Type B pancreatic cell (in vitro differentiated cells): ENCODE results near the gene LYL1. TPM values are rescaled to one million over a fixed set of nuclear protein-coding genes. Genes with fewer than 3 reads are reported as not detected.

Experiments
- DNase-seq: peaks from one replicate; pipeline ENCODE4 v3.0.0; 2021; ENCODE audit warnings: mixed read lengths; ENCODE audit not compliant: unreplicated experiment; ENCODE audit errors: extremely low spot score
- H3K27ac Mint-ChIP-seq: 2 replicates; pipeline ENCODE4 v1.8.0; 2021; ENCODE audit warnings: mild to moderate bottlenecking, mixed read lengths
- H3K27me3 Mint-ChIP-seq: 2 replicates; pipeline ENCODE4 v1.8.0; 2021; ENCODE audit warnings: mixed read lengths
- H3K36me3 Mint-ChIP-seq: 2 replicates; pipeline ENCODE4 v1.8.0; 2021; ENCODE audit warnings: mixed read lengths
- H3K4me1 Mint-ChIP-seq: one replicate; pipeline ENCODE4 v1.8.0; 2021; ENCODE audit warnings: mixed read lengths; ENCODE audit not compliant: unreplicated experiment
- H3K4me3 Mint-ChIP-seq: 2 replicates; pipeline ENCODE4 v1.8.0; 2021; ENCODE audit warnings: mild to moderate bottlenecking, mixed read lengths
- H3K9me3 Mint-ChIP-seq: 2 replicates; pipeline ENCODE4 v1.8.0; 2021; ENCODE audit warnings: mixed read lengths
- total RNA-seq: library from RNA; stranded (reverse); gene quantifications from 2 replicates; pipeline ENCODE4 v1.2.1, GENCODE V29; 2021; ENCODE audit warnings: low replicate concordance
- TF ChIP-seq, protein P1 (sequence below): fragments of 200-600 bp; sonication (generic); conservative IDR thresholded peaks from 2 replicates; pipeline ENCODE4 v1.5.0; 2021; ENCODE audit warnings: antibody characterized with exemption, mild to moderate bottlenecking

LYL1 gene
- total RNA-seq, 1 donor from 2014 or later = 0.19 TPM

DNA sequence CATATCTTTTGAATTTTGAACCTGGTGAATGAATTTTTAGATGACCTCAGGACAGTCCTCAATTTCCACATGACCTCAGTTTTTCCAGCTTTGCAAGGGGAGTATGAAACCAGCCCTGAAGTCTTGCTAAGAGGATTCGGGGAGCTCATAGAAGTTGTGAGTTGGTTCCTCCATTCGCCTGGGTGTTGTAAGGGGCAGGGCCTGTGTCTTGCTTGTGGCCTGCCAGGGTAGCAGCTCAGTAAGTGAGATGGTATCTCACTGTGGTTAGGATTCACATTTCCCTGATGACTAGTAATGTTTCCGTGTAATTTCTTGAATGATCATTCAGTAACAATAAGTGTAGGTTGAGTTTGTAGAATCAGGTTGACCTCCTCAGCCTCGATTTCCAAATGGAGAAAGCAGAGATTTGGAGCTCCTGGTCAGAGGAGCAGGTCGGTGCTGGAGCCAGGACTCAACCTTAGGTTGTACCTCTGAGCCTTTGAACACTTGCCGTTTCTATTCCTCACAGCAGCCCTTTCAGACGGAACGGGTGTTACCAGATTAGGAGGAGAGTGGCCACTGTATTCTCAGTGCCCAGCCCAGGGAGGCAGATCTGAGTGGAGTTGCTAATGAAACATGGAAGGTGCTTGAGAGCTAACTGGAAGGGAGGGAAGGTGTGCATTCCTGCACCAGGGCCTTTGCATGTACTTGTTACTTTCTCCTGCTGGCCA, 30.0 kb upstream of the LYL1 start:
- H3K4me1 Mint-ChIP-seq = peaks cover 17% of the 10 kb centered on the region
- H3K4me3 Mint-ChIP-seq = no peak overlapping the region
- no peak for DNase-seq
- H3K36me3 Mint-ChIP-seq = peaks cover 8% of the 10 kb centered on the region
- TF ChIP-seq, protein P1, sequence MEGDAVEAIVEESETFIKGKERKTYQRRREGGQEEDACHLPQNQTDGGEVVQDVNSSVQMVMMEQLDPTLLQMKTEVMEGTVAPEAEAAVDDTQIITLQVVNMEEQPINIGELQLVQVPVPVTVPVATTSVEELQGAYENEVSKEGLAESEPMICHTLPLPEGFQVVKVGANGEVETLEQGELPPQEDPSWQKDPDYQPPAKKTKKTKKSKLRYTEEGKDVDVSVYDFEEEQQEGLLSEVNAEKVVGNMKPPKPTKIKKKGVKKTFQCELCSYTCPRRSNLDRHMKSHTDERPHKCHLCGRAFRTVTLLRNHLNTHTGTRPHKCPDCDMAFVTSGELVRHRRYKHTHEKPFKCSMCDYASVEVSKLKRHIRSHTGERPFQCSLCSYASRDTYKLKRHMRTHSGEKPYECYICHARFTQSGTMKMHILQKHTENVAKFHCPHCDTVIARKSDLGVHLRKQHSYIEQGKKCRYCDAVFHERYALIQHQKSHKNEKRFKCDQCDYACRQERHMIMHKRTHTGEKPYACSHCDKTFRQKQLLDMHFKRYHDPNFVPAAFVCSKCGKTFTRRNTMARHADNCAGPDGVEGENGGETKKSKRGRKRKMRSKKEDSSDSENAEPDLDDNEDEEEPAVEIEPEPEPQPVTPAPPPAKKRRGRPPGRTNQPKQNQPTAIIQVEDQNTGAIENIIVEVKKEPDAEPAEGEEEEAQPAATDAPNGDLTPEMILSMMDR = no peak
- no peaks in the 10 kb centered on the region for H3K9me3 Mint-ChIP-seq
- no peaks in the 10 kb centered on the region for H3K27me3 Mint-ChIP-seq
- H3K27ac Mint-ChIP-seq = peak overlapping the region; percentile 5

DNA sequence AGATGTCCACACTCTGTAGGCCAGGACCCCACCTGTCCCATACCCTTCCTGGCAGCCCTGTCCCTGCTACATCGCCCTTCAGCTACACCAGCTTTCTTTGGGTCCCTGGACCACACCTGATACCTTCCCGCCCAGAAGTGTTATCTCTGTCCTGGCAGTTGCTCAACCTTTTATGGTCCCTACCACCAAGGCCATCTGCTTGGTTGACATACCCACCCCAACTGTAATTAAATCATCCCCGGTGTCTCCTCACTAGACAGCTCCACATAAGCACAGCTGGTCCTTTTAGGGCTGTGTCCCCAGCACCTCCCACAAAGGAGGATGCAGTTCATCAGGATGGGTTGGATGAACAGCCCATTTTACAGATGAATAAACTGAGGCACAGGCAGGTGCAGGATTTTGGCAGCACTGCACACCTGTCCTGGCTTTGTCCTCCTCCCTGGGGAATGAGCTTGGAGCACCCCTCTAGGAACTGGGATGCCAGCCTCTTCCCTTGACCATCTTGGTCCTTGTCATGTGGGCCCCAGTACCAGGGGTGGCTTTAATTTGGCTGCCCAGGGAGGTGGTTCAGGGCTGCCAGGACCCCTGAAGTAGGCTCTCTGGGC, 28.3 kb upstream of the LYL1 start:
- Mint-ChIP-seq H3K36me3 (peaks cover 8% of the 10 kb centered on the region), H3K4me3 (no peak overlapping the region), H3K27me3 (no peaks in the 10 kb centered on the region), H3K9me3 (no peaks in the 10 kb centered on the region), H3K4me1 (peaks cover 17% of the 10 kb centered on the region), H3K27ac (peak overlapping the region; percentile 27)
- DNase-seq = no peak
- TF ChIP-seq, protein P1 = no peak

DNA sequence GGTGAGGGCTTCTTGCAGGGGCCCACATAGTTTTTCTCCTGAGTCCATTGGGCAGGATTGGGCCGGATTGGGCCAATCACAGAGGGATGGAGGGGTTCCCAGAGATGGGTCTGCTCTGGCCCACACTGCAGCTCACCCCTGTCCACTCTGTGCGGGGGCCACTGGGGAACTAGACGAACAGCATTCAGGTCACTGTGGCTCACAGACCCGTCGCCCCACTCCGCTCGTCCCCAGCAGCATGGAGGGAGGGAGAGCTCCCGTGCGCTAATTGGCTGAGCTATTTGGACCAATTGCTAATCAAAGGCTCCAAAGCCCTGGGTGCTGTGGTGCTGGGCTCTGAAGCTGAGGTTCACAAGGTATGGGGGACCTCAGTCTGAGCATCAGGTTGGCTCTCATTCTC, 26.7 kb upstream of the LYL1 start:
- Mint-ChIP-seq H3K36me3 (peaks cover 8% of the 10 kb centered on the region), H3K9me3 (no peaks in the 10 kb centered on the region), H3K27ac (no peak overlapping the region), H3K4me1 (peaks cover 17% of the 10 kb centered on the region), H3K27me3 (no peaks in the 10 kb centered on the region), H3K4me3 (no peak overlapping the region)
- no peak for DNase-seq
- TF ChIP-seq, protein P1 = no peak

DNA sequence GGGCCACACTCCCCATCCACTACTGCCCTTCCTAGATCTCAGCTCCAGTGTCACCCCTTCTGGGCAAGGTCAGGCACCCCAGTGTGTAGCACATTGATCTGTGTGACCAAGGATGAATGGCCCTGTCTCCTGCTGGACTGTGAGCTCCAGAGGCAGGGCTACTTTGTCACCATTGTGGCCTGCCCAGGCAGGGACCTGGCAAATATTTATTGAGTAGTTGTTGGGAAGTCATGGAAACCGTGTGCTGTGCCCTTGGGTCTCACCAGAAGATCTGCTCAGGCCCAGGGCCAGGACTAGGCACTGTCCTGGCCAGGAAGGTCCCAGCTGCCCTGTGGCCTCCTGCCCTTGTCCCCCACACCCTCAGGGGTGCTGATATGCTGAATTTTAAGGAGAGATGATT, 25.9 kb upstream of the LYL1 start:
- H3K36me3 Mint-ChIP-seq = peaks cover 8% of the 10 kb centered on the region
- TF ChIP-seq, protein P1 = no peak
- H3K27ac Mint-ChIP-seq = peak overlapping the region; percentile 59
- H3K9me3 Mint-ChIP-seq = no peaks in the 10 kb centered on the region
- no peak overlapping the region for H3K4me3 Mint-ChIP-seq
- DNase-seq = no peak
- H3K4me1 Mint-ChIP-seq = peaks cover 16% of the 10 kb centered on the region
- H3K27me3 Mint-ChIP-seq = no peaks in the 10 kb centered on the region

DNA sequence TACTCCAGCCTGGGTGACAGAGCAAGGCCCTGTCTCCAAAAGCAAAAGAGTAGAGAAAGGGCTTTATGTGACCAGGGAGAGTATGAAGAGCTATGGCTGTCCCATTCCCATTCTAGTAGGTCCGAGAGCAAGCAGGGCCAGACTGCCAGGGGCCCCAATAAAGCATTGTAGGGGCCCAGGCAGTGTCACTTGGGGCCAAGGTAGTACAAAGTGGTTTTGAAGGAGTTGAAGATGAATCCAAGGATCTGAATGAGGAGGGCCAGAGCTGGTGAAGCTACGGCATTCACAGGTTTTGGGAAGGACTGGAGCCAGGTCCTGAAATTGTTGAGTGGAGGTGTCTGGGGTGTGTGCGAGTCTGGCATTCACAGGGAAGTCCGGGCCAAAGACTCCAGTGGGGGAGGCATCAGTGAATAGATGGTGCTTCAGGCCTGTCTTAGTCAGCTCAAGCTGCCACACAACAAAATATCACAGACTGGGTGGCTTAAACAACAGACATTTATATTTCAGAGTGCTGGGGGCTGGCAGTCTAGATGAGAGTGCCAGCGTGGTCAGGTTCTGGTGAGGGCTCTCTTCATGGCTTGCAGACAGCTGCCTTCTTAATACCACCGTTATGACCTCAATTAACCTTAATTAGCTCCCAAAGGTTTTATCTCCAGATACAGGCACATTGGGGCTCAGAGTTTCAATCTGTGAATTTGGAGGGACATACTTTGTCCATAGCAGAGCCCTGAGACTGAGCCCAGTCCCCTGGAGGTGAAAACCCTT, 25.3 kb upstream of the LYL1 start:
- Mint-ChIP-seq H3K27ac (no peak overlapping the region), H3K36me3 (peaks cover 4% of the 10 kb centered on the region), H3K9me3 (no peaks in the 10 kb centered on the region), H3K4me3 (no peak overlapping the region), H3K27me3 (no peaks in the 10 kb centered on the region), H3K4me1 (peaks cover 11% of the 10 kb centered on the region)
- no peak for DNase-seq
- TF ChIP-seq, protein P1 = no peak
